Keratinocyte (primary cell): ENCODE data around the gene METRNL. TPM values are rescaled to one million over a fixed set of nuclear protein-coding genes. Genes with fewer than 3 reads are reported as not detected.
A peak's percentile ranks its signal among the peaks of the same experiment; 100 is the strongest.

Source experiments
- DNase-seq: peaks from one replicate; pipeline ENCODE4 v3.0.0-alpha.2; 2011; ENCODE audit warnings: low read depth, missing footprints, low spot score
- FAIRE-seq: peaks from 2 replicates; lab custom pipeline; 2011; peaks lifted over from hg19 to GRCh38; lab: Jason Lieb, UNC
- H2AFZ ChIP-seq: 2 replicates; pipeline ENCODE4 v1.6.0; 2012; ENCODE audit warnings: low read length, control low read depth, inconsistent platforms; ENCODE audit not compliant: control insufficient read depth
- H3K27ac ChIP-seq: 2 replicates; pipeline ENCODE4 v1.5.1; 2011; ENCODE audit warnings: low read length; ENCODE audit not compliant: control insufficient read depth, insufficient read depth
- H3K27me3 ChIP-seq: 3 replicates; pipeline ENCODE4 v1.6.0; 2011; ENCODE audit warnings: low read length; ENCODE audit not compliant: control insufficient read depth, insufficient read depth; ENCODE audit errors: extremely low read depth
- H3K36me3 ChIP-seq, 2 experiments: 2 replicates in 1 of 2; 3 replicates in 1 of 2; pipeline ENCODE4 v1.5.1; 2011; ENCODE audit warnings: low read length in 2 of 2, mild to moderate bottlenecking in 1 of 2; ENCODE audit not compliant: control insufficient read depth in 2 of 2, insufficient read depth in 2 of 2; ENCODE audit errors: extremely low read depth in 1 of 2
- H3K4me1 ChIP-seq: 3 replicates; pipeline ENCODE4 v1.5.1; 2011; ENCODE audit warnings: low read length; ENCODE audit not compliant: control insufficient read depth, insufficient read depth; ENCODE audit errors: extremely low read depth
- H3K4me2 ChIP-seq: 3 replicates; pipeline ENCODE4 v1.6.0; 2011; ENCODE audit warnings: low read depth, low read length; ENCODE audit not compliant: control insufficient read depth, insufficient read depth; ENCODE audit errors: extremely low read depth
- H3K4me3 ChIP-seq, 3 experiments: fragments of 200-600 bp in 1 of 3; sonication (generic) in 1 of 3; 2 replicates in 2 of 3; 3 replicates in 1 of 3; pipeline ENCODE4 v1.5.1; 2011 to 2016; ENCODE audit warnings: low read length in 3 of 3, mild to moderate bottlenecking in 3 of 3, control low read depth in 2 of 3, inconsistent platforms in 1 of 3, low read depth in 1 of 3, mixed read lengths in 1 of 3, mixed run types in 1 of 3, moderate library complexity in 1 of 3; ENCODE audit not compliant: control insufficient read depth in 2 of 3, insufficient read depth in 2 of 3; ENCODE audit errors: extremely low read depth in 1 of 3
- H3K79me2 ChIP-seq: 2 replicates; pipeline ENCODE4 v1.6.0; 2012; ENCODE audit warnings: low read length; ENCODE audit not compliant: control insufficient read depth, insufficient read depth
- H3K9ac ChIP-seq: 3 replicates; pipeline ENCODE4 v1.6.0; 2011; ENCODE audit warnings: low read length; ENCODE audit not compliant: control insufficient read depth, insufficient read depth; ENCODE audit errors: extremely low read depth
- H3K9me1 ChIP-seq: 3 replicates; pipeline ENCODE4 v1.6.0; 2011; ENCODE audit warnings: low read length; ENCODE audit not compliant: control insufficient read depth, insufficient read depth; ENCODE audit errors: extremely low read depth
- H3K9me3 ChIP-seq: 2 replicates; pipeline ENCODE4 v1.5.1; 2012; ENCODE audit warnings: low read depth, low read length; ENCODE audit not compliant: control insufficient read depth
- H4K20me1 ChIP-seq: 3 replicates; pipeline ENCODE4 v1.6.0; 2011; ENCODE audit warnings: low read length; ENCODE audit not compliant: control insufficient read depth, insufficient read depth; ENCODE audit errors: extremely low read depth
- CTCF ChIP-seq, 3 experiments: IDR thresholded peaks in 1 of 3; conservative IDR thresholded peaks in 1 of 3; optimal IDR thresholded peaks in 1 of 3; 2 replicates in 2 of 3; 3 replicates in 1 of 3; pipeline versions ENCODE3 to v1.5.1; 2011; ENCODE audit warnings: low read length in 3 of 3, mild to moderate bottlenecking in 3 of 3, moderate library complexity in 2 of 3, control low read depth in 1 of 3, inconsistent platforms in 1 of 3; ENCODE audit not compliant: insufficient read depth in 2 of 3; ENCODE audit errors: extremely low read depth in 1 of 3
- EZH2 ChIP-seq: IDR thresholded peaks from one replicate; pipeline ENCODE4 v1.6.1; 2012; ENCODE audit warnings: inconsistent platforms, mild to moderate bottlenecking, low read length, moderate library complexity
- dilution Hi-C: fragments of 300-500 bp; cut with MboI; formaldehyde crosslinking; loops from one replicate; pipeline ENCODE4 v1.7.0; 2020; ENCODE audit warnings: low sequenced_read_pairs; ENCODE audit not compliant: extremely low pct_ligation_motif_present
- polyA plus RNA-seq, 5 experiments: library from polyadenylated mRNA; depleted of rRNA in 3 of 5; stranded (reverse) in 3 of 5; stranded (forward) in 1 of 5; unstranded in 1 of 5; fragments of >200 nt; gene quantifications; 1 replicate in 1 of 5; 2 replicates in 3 of 5; 3 replicates in 1 of 5; pipeline versions ENCODE4 v1.2.1 to v1.2.3, GENCODE V29; 2011 to 2012; ENCODE audit warnings: missing spikeins in 2 of 5, low read depth in 1 of 5, low replicate concordance in 1 of 5

Gene METRNL
- polyA plus RNA-seq, 1 donor (not counting 4 experiments of a cell fraction or from before 2014, with no cell fraction given) = 3.1 TPM

- Histone ChIP-seq H3K79me2 (no peaks in the 10 kb centered on the region), H3K9me3 (no peaks in the 10 kb centered on the region), H3K27me3 (peaks cover 60% of the 10 kb centered on the region), H3K36me3 (no peaks in the 10 kb centered on the region), H3K9me1 (no peaks in the 10 kb centered on the region), H3K4me1 (peaks cover 6% of the 10 kb centered on the region), H3K4me2 (no peak overlapping the region), H4K20me1 (peaks cover 4% of the 10 kb centered on the region), H2AFZ (no peak overlapping the region), H3K9ac (no peak overlapping the region), H3K27ac (no peak overlapping the region), H3K4me3 (no peak overlapping the region)
- dilution Hi-C loops = no loop called here
- FAIRE-seq = no peak
- DNase-seq = no peak
- peak; percentile 15 to 74 (median 19) for TF ChIP-seq CTCF (optimal IDR thresholded peaks at IDR 0.05 in 1 of 3, IDR thresholded peaks at IDR 0.05 in 1 of 3, conservative IDR thresholded peaks at IDR 0.05 in 1 of 3; ENCODE audit: extremely low read depth in 1 of 3, insufficient read depth in 2 of 3, low read length in 3 of 3)
- TF ChIP-seq EZH2 = no peak
Observed at GRCh38 chr17:83076938-83077337, 2.5 kb upstream of the METRNL start.

- FAIRE-seq (no peak), DNase-seq (no peak)
- H2AFZ ChIP-seq = no peak overlapping the region
- peaks cover 6% of the 10 kb centered on the region for H3K4me1 ChIP-seq
- dilution Hi-C loops = no loop called here
- no peaks in the 10 kb centered on the region for H3K9me1 ChIP-seq
- no peak overlapping the region for H3K4me3 ChIP-seq
- no peaks in the 10 kb centered on the region for H3K36me3 ChIP-seq
- H3K79me2 ChIP-seq = no peaks in the 10 kb centered on the region
- peaks cover 4% of the 10 kb centered on the region for H4K20me1 ChIP-seq
- no peaks in the 10 kb centered on the region for H3K9me3 ChIP-seq
- H3K27me3 ChIP-seq = peaks cover 62% of the 10 kb centered on the region
- H3K9ac ChIP-seq = no peak overlapping the region
- no peak overlapping the region for H3K27ac ChIP-seq
- TF ChIP-seq CTCF (optimal IDR thresholded peaks at IDR 0.05 in 1 of 3, IDR thresholded peaks at IDR 0.05 in 1 of 3, conservative IDR thresholded peaks at IDR 0.05 in 1 of 3; ENCODE audit: extremely low read depth in 1 of 3, insufficient read depth in 2 of 3, low read length in 3 of 3) (no peak), EZH2 (no peak)
- H3K4me2 ChIP-seq = no peak overlapping the region
Observed at GRCh38 chr17:83077411-83077810, 2.0 kb upstream of the METRNL start.
